Right cardiac atrium (tissue), 5 donors: ENCODE results near the gene BAZ2A. TPM values are rescaled to one million over a fixed set of nuclear protein-coding genes. Genes with fewer than 3 reads are reported as not detected.
"Not testable (repeated sequence)": the region's sequence is repeated elsewhere in the genome, so short reads cannot be mapped to it uniquely, and the experiment has no call there.

ENCODE experiments used
- ATAC-seq, 2 donors: fragments of 200-7000 bp; cut with Tn5 transposase; one replicate each; pipeline versions ENCODE4 v1.8.0 to v1.9.1; 2020; ENCODE audit warnings: moderate library complexity in 2 of 2, mild to moderate bottlenecking in 1 of 2
- DNase-seq, 3 donors: peaks; one replicate each; pipeline ENCODE4 v3.0.0-alpha.2; 2020
- H3K27ac ChIP-seq: one replicate; pipeline ENCODE4 v1.5.1; 2013; ENCODE audit warnings: mild to moderate bottlenecking, low read length, control low read depth, moderate library complexity
- H3K27me3 ChIP-seq: one replicate; pipeline ENCODE4 v1.6.1; 2013; ENCODE audit not compliant: control insufficient read depth, insufficient read depth
- H3K4me1 ChIP-seq: one replicate; pipeline ENCODE4 v1.6.1; 2013; ENCODE audit warnings: low read length; ENCODE audit not compliant: control insufficient read depth, insufficient read depth
- H3K4me3 ChIP-seq: one replicate; pipeline ENCODE4 v1.5.1; 2013; ENCODE audit warnings: low read length, control low read depth
- H3K9me3 ChIP-seq: one replicate; pipeline ENCODE4 v1.6.1; 2013; ENCODE audit warnings: low read length; ENCODE audit not compliant: control insufficient read depth
- WGBS: extraction: QIAGEN DNeasy Blood & Tissue Kit; methylation state at CpG from one replicate; pipeline ENCODE4 v1.1.7; 2013; 5-methylcytosine and 5-hydroxymethylcytosine counted together
- intact Hi-C, 4 donors: fragments of 100-400 bp; cut with DNase I; formaldehyde crosslinking; loops; one replicate each; pipeline versions ENCODE4 v1.11.0 to v1.14.0; 2022 to 2023
- polyA plus RNA-seq: library from polyadenylated mRNA; stranded (reverse); fragments of 200-250 nt; gene quantifications from one replicate; pipeline ENCODE4 v1.2.3, GENCODE V29; 2013
- total RNA-seq, 4 donors: library from RNA; stranded (reverse); fragmentation: NEBNext Ultra II Directional; extraction: Animal tissue kit (Norgen Biotek cat#: 25700); gene quantifications; one replicate each; pipeline ENCODE4 v1.2.1, GENCODE V29; 2021
- donor health status: healthy with polysubstance abuse.
- donor health status: DM: no; HTN: yes; CAD: no.
- donor health status: DM: no; HTN: no; CAD: no.
- donor health status: DM: no; HTN: yes; CAD: no; lungs with severe emphysema.
- donor health status: DM: yes; HTN: yes; CAD: no.

Gene BAZ2A
- total and polyA plus RNA-seq, 5 donors, result 30.2 to 49.2 (median 47.4) TPM

GRCh38 chr12:56657416-56658379, 27.6 kb upstream of the BAZ2A start:
- intact Hi-C loops, result no loop called here
- no peak for DNase-seq
- H3K4me1 ChIP-seq, result no peaks in the 10 kb centered on the region
- H3K27ac ChIP-seq, result no peak overlapping the region
- no peaks in the 10 kb centered on the region for H3K9me3 ChIP-seq
- H3K4me3 ChIP-seq, result no peak overlapping the region
- no peak for ATAC-seq
- no peaks in the 10 kb centered on the region for H3K27me3 ChIP-seq
- WGBS, result 94% methylated on average over 7 of the region's 7 CpGs

GRCh38 chr12:56653781-56654180, 23.7 kb upstream of the BAZ2A start:
- DNase-seq, intact Hi-C loops, H3K9me3 ChIP-seq, H3K4me1 ChIP-seq, ATAC-seq, H3K27me3 ChIP-seq, H3K4me3 ChIP-seq, H3K27ac ChIP-seq: not testable (repeated sequence)
- WGBS, result 86% methylated on average over 5 of the region's 5 CpGs

- not testable (repeated sequence) for H3K9me3 ChIP-seq, ATAC-seq, H3K27me3 ChIP-seq, H3K27ac ChIP-seq, H3K4me1 ChIP-seq, H3K4me3 ChIP-seq, DNase-seq
- 93% methylated on average over 9 of the region's 9 CpGs for WGBS
- intact Hi-C loops, result loop anchor here in 1 of 4 donors (5.0 kb wide), 1 partner anchor 34 kb away; no protein-coding TSS in a partner anchor
Observed at GRCh38 chr12:56648023-56648422, 17.9 kb upstream of the BAZ2A start.

GRCh38 chr12:56645717-56646446, 15.8 kb upstream of the BAZ2A start, which contains the start of gene ATP5F1B:
Gene ATP5F1B, minus strand, starts transcription at chr12:56645984. Its CDS starts 21 bp downstream, at chr12:56645963.
- intact Hi-C loops, result loop anchor here in 1 of 4 donors (5.0 kb wide), 1 partner anchor 36 kb away; no protein-coding TSS in a partner anchor
- Histone ChIP-seq H3K27ac (peak within 1 kb of the TSS; percentile 97), H3K9me3 (no peaks in the 10 kb centered on the region), H3K4me3 (peak within 1 kb of the TSS; percentile 89), H3K27me3 (no peaks in the 10 kb centered on the region), H3K4me1 (no peaks in the 10 kb centered on the region)
- peak; percentile 99 for ATAC-seq
- peak; percentile 96 to 98 (median 97) for DNase-seq
- WGBS, result under 1% methylated on average over 39 of the region's 39 CpGs

GRCh38 chr12:56645201-56645716, 15.1 kb upstream of the BAZ2A start:
- H3K9me3 ChIP-seq, result no peaks in the 10 kb centered on the region
- no peaks in the 10 kb centered on the region for H3K27me3 ChIP-seq
- intact Hi-C loops, result loop anchor here in 1 of 4 donors (5.0 kb wide), 1 partner anchor 37 kb away; no protein-coding TSS in a partner anchor
- peak in 1 of 2 donors; percentile 36 for ATAC-seq
- WGBS, result under 1% methylated on average over 29 of the region's 29 CpGs
- no peaks in the 10 kb centered on the region for H3K4me1 ChIP-seq
- peak in 2 of 3 donors; percentile 36 to 67 for DNase-seq
- peak overlapping the region; percentile 84 for H3K27ac ChIP-seq
- H3K4me3 ChIP-seq, result peak overlapping the region; percentile 89

- H3K4me3 ChIP-seq, result peak overlapping the region; percentile 89
- H3K9me3 ChIP-seq, result no peaks in the 10 kb centered on the region
- intact Hi-C loops, result loop anchor here in 1 of 4 donors (5.0 kb wide), 1 partner anchor 38 kb away; no protein-coding TSS in a partner anchor
- no peaks in the 10 kb centered on the region for H3K4me1 ChIP-seq
- no peaks in the 10 kb centered on the region for H3K27me3 ChIP-seq
- 42% methylated on average over 4 of the region's 4 CpGs for WGBS
- no peak for ATAC-seq
- DNase-seq, result no peak
- H3K27ac ChIP-seq, result peak overlapping the region; percentile 2
Observed at GRCh38 chr12:56644654-56645053, 14.5 kb upstream of the BAZ2A start.

- DNase-seq, result no peak
- 79% methylated on average over 6 of the region's 6 CpGs for WGBS
- H3K27ac ChIP-seq, result no peak overlapping the region
- no peaks in the 10 kb centered on the region for H3K9me3 ChIP-seq
- intact Hi-C loops, result no loop called here
- H3K4me1 ChIP-seq, result no peaks in the 10 kb centered on the region
- no peak overlapping the region for H3K4me3 ChIP-seq
- no peak for ATAC-seq
- H3K27me3 ChIP-seq, result no peaks in the 10 kb centered on the region
Observed at GRCh38 chr12:56641219-56641618, 11.1 kb upstream of the BAZ2A start.

GRCh38 chr12:56637621-56638020, 7.5 kb upstream of the BAZ2A start:
- H3K4me3 ChIP-seq, result no peak overlapping the region
- peaks cover 9% of the 10 kb centered on the region for H3K4me1 ChIP-seq
- no peak for DNase-seq
- H3K27ac ChIP-seq, result no peak overlapping the region
- no peaks in the 10 kb centered on the region for H3K9me3 ChIP-seq
- intact Hi-C loops, result no loop called here
- WGBS, result 55% methylated on average over 2 of the region's 2 CpGs
- ATAC-seq, result no peak
- no peaks in the 10 kb centered on the region for H3K27me3 ChIP-seq

GRCh38 chr12:56636675-56637540, 6.8 kb upstream of the BAZ2A start:
- 1% methylated on average over 12 of the region's 12 CpGs for WGBS
- H3K4me3 ChIP-seq, result peak overlapping the region; percentile 90
- H3K27ac ChIP-seq, result peak overlapping the region; percentile 94
- H3K9me3 ChIP-seq, result no peaks in the 10 kb centered on the region
- H3K4me1 ChIP-seq, result peaks cover 12% of the 10 kb centered on the region
- DNase-seq, result peak; percentile 99
- intact Hi-C loops, result no loop called here
- peak; percentile 86 to 90 for ATAC-seq
- H3K27me3 ChIP-seq, result no peaks in the 10 kb centered on the region
